Adrenal gland (tissue), 12 donors: ENCODE measurements around the gene SMARCD3. TPM values are rescaled to one million over a fixed set of nuclear protein-coding genes. Genes with fewer than 3 reads are reported as not detected.

Source experiments
- DNase-seq, 7 donors: peaks; one replicate each; pipeline ENCODE4 v3.0.0-alpha.2; 2019 to 2020
- H3K27ac ChIP-seq, 5 donors: fragments of 200-600 bp; sonication (generic) in 4 of 5; 1 replicate in 3 of 5; 2 replicates in 2 of 5; pipeline versions ENCODE4 v1.5.1 to v1.8.0; 2016 to 2020; ENCODE audit warnings: mild to moderate bottlenecking in 1 of 5
- H3K27me3 ChIP-seq: fragments of 200-600 bp; 2 replicates; pipeline ENCODE4 v1.8.0; 2021
- H3K36me3 ChIP-seq, 2 donors: fragments of 200-600 bp; replicated peaks in 1 of 2; 1 replicate in 1 of 2; 2 replicates in 1 of 2; pipeline versions ENCODE4 v1.5.1 to v1.8.0; 2018 to 2022
- H3K4me1 ChIP-seq, 2 donors: fragments of 200-600 bp; replicated peaks in 1 of 2; 1 replicate in 1 of 2; 2 replicates in 1 of 2; pipeline versions ENCODE4 v1.5.1 to v1.8.0; 2018 to 2021
- H3K4me3 ChIP-seq, 4 donors: fragments of 200-600 bp; sonication (generic) in 3 of 4; one replicate each; pipeline ENCODE4 v1.5.1; 2016 to 2018
- H3K9me3 ChIP-seq, 3 donors: fragments of 200-600 bp; sonication (generic) in 1 of 3; replicated peaks in 1 of 3; 1 replicate in 2 of 3; 2 replicates in 1 of 3; pipeline versions ENCODE4 v1.5.1 to v1.8.0; 2016 to 2021
- CTCF ChIP-seq, 6 experiments: fragments of 450-650 bp in 4 of 6; fragments of 200-600 bp in 2 of 6; sonication (generic) in 1 of 6; IDR thresholded peaks; 1 replicate in 5 of 6; 2 replicates in 1 of 6; pipeline versions ENCODE4 v1.5.1 to v1.8.0; 2016 to 2021; ENCODE audit warnings: antibody characterized with exemption in 6 of 6, mild to moderate bottlenecking in 2 of 6, moderate library complexity in 1 of 6
- POLR2A ChIP-seq, 2 donors: fragments of 450-650 bp; IDR thresholded peaks; one replicate each; pipeline ENCODE4 v1.6.1; 2017; ENCODE audit warnings: antibody characterized with exemption in 2 of 2, mild to moderate bottlenecking in 2 of 2, moderate library complexity in 1 of 2
- WGBS, 4 donors: extraction: QIAGEN DNeasy Blood & Tissue Kit in 2 of 4; methylation state at CpG; one replicate each; pipeline versions ENCODE4 v1.1.5 to v1.1.7; 2013 to 2017; 5-methylcytosine and 5-hydroxymethylcytosine counted together
- intact Hi-C, 2 donors: fragments of 100-400 bp; cut with DNase I; formaldehyde crosslinking; loops; one replicate each; pipeline versions ENCODE4 v1.14.1 to v1.15.0; 2022 to 2023
- polyA plus RNA-seq, 3 donors: library from polyadenylated mRNA; stranded (reverse); fragments of 200-250 nt in 2 of 3; fragments of 350-450 nt in 1 of 3; fragmentation: Illumina TruSeq in 1 of 3; extraction: RNeasy Lipid Tissue Mini Kit (QIAGEN cat#74804) in 1 of 3; gene quantifications; one replicate each; pipeline ENCODE4 v1.2.3, GENCODE V29; 2013 to 2014
- total RNA-seq, 9 donors: library from RNA; depleted of rRNA in 4 of 9; stranded (reverse); fragments of >200 nt in 4 of 9; fragments of 120-200 nt in 1 of 9; fragmentation: NEBNext Ultra II Directional in 1 of 9; extraction: Animal tissue kit (Norgen Biotek cat#: 25700) in 1 of 9; gene quantifications; one replicate each; pipeline versions ENCODE4 v1.1.0 to v1.2.4, GENCODE V29; 2013 to 2023
- donor health status: healthy with polysubstance abuse.
- donor health status: Bipolar disorder and iron deficiency.
- donor health status: DM: yes; HTN: yes; CAD: no.
- donor health status: DM: no; HTN: no; CAD: no.
- donor health status: DM: no; HTN: no; CAD: no.
- donor health status: DM: yes; HTN: yes; CAD: no.

Gene SMARCD3
- total and polyA plus RNA-seq, 12 donors: 46.4 to 194 (median 109) TPM

- whole genome bisulfite sequencing, 4 donors: 45 to 77% (median 52%) methylated on average over 4 to 13 of the region's 13 CpGs
- H3K36me3 ChIP-seq: peaks cover 0 to 13% of the 10 kb centered on the region in 2 donors
- peak overlapping the region in 1 of 4 donors; percentile 57 for H3K4me3 ChIP-seq
- peaks cover 49 to 69% of the 10 kb centered on the region in 2 donors for H3K4me1 ChIP-seq
- H3K27me3 ChIP-seq: no peaks in the 10 kb centered on the region
- H3K27ac ChIP-seq: peak overlapping the region in 2 of 5 donors; percentile 94 to 99
- peak in 1 of 7 donors; percentile 35 for DNase-seq
- intact Hi-C loops: loop anchor here (5.0 kb wide), 1 partner anchor 56 kb away; no protein-coding TSS in a partner anchor
- no peaks in the 10 kb centered on the region for H3K9me3 ChIP-seq
- TF ChIP-seq CTCF (IDR thresholded peaks at IDR 0.05) (no peak), POLR2A (IDR thresholded peaks at IDR 0.05) (no peak)
Observed at GRCh38 chr7:151246102-151246850, 2.2 kb downstream of the SMARCD3 start.

GRCh38 chr7:151245360-151246101 is 3.0 kb downstream of the SMARCD3 start:
- 1 to 5% (median 4%) methylated on average over 13 to 60 of the region's 60 CpGs for WGBS, 4 donors
- Histone ChIP-seq H3K9me3 (no peaks in the 10 kb centered on the region), H3K27me3 (no peaks in the 10 kb centered on the region), H3K27ac (peak overlapping the region in 1 of 5 donors; percentile 99), H3K36me3 (peaks cover 0 to 21% of the 10 kb centered on the region in 2 donors), H3K4me3 (peak overlapping the region in 2 of 4 donors; percentile 4 to 57), H3K4me1 (peaks cover 42 to 62% of the 10 kb centered on the region in 2 donors)
- DNase-seq: peak in 3 of 7 donors; percentile 45 to 58 (median 57)
- TF ChIP-seq CTCF (IDR thresholded peaks at IDR 0.05) (peak in 4 of 6 experiments; percentile 14 to 57 (median 33)), POLR2A (IDR thresholded peaks at IDR 0.05) (no peak)
- intact Hi-C loops: loop anchor here (5.0 kb wide), 1 partner anchor 57 kb away; no protein-coding TSS in a partner anchor

- intact Hi-C loops: loop anchor here (5.0 kb wide), 1 partner anchor 57 kb away; no protein-coding TSS in a partner anchor
Observed at GRCh38 chr7:151244841-151245346, 3.6 kb downstream of the SMARCD3 start.

More at GRCh38 chr7:151244841-151245346, 3.6 kb downstream of the SMARCD3 start:
- Histone ChIP-seq H3K4me1 (peaks cover 35 to 56% of the 10 kb centered on the region in 2 donors), H3K9me3 (no peaks in the 10 kb centered on the region), H3K27ac (no peak overlapping the region), H3K27me3 (no peaks in the 10 kb centered on the region), H3K36me3 (peaks cover 0 to 24% of the 10 kb centered on the region in 2 donors), H3K4me3 (peak overlapping the region in 2 of 4 donors; percentile 4 to 57)
- TF ChIP-seq CTCF (IDR thresholded peaks at IDR 0.05) (no peak), POLR2A (IDR thresholded peaks at IDR 0.05) (no peak)
- 14 to 28% (median 18%) methylated on average over 5 to 15 of the region's 15 CpGs for WGBS, 4 donors
- peak in 1 of 7 donors; percentile 29 for DNase-seq
